Liver (tissue), 9 donors: Measurements from ENCODE around the gene ZNF622. TPM values are rescaled to one million over a fixed set of nuclear protein-coding genes. Genes with fewer than 3 reads are reported as not detected.

Source experiments
- DNase-seq: peaks from one replicate; pipeline ENCODE4 v3.0.0-alpha.2; 2017; ENCODE audit warnings: low spot score
- H3K27ac ChIP-seq, 2 donors: one replicate each; pipeline ENCODE4 v1.7.0; 2013; ENCODE audit warnings: inconsistent platforms in 2 of 2, low read length in 2 of 2, control low read depth in 1 of 2, low read depth in 1 of 2, mild to moderate bottlenecking in 1 of 2
- H3K27me3 ChIP-seq, 4 donors: one replicate each; pipeline versions ENCODE4 v1.6.1 to v1.7.0; 2013; ENCODE audit warnings: low read length in 3 of 4, inconsistent platforms in 1 of 4, mild to moderate bottlenecking in 1 of 4, moderate library complexity in 1 of 4; ENCODE audit not compliant: control insufficient read depth in 4 of 4, insufficient read depth in 4 of 4
- H3K36me3 ChIP-seq, 4 donors: one replicate each; pipeline versions ENCODE4 v1.6.1 to v1.7.0; 2013; ENCODE audit warnings: low read length in 3 of 4, mild to moderate bottlenecking in 3 of 4, low read depth in 1 of 4, moderate library complexity in 1 of 4; ENCODE audit not compliant: control insufficient read depth in 4 of 4, insufficient read depth in 3 of 4
- H3K4me1 ChIP-seq, 4 donors: one replicate each; pipeline versions ENCODE4 v1.6.1 to v1.7.0; 2013; ENCODE audit warnings: low read length in 3 of 4, mild to moderate bottlenecking in 3 of 4, moderate library complexity in 1 of 4; ENCODE audit not compliant: control insufficient read depth in 4 of 4, insufficient read depth in 4 of 4
- H3K4me3 ChIP-seq, 3 donors: one replicate each; pipeline versions ENCODE4 v1.6.1 to v1.7.0; 2013; ENCODE audit warnings: low read length in 3 of 3, control low read depth in 1 of 3, low read depth in 1 of 3, mild to moderate bottlenecking in 1 of 3
- H3K9ac ChIP-seq, 2 donors: one replicate each; pipeline ENCODE4 v1.7.0; 2013; ENCODE audit warnings: low read length in 2 of 2, mild to moderate bottlenecking in 2 of 2, moderate library complexity in 2 of 2, control low read depth in 1 of 2, low read depth in 1 of 2
- H3K9me3 ChIP-seq, 4 donors: one replicate each; pipeline versions ENCODE4 v1.6.1 to v1.7.0; 2013; ENCODE audit warnings: low read length in 3 of 4; ENCODE audit not compliant: control insufficient read depth in 4 of 4
- EGR1 ChIP-seq, 2 donors: IDR thresholded peaks; 2 replicates each; pipeline ENCODE4 v1.6.1; 2016 to 2018; ENCODE audit warnings: antibody characterized with exemption in 2 of 2, low read depth in 2 of 2
- FOXA1 ChIP-seq: IDR thresholded peaks from 2 replicates; pipeline ENCODE4 v1.6.1; 2016; ENCODE audit warnings: antibody characterized with exemption
- FOXA2 ChIP-seq: IDR thresholded peaks from 2 replicates; pipeline ENCODE4 v1.6.1; 2016; ENCODE audit warnings: antibody characterized with exemption
- GABPA ChIP-seq, 2 donors: IDR thresholded peaks in 1 of 2; conservative IDR thresholded peaks in 1 of 2; 2 replicates each; pipeline ENCODE4 v1.6.1; 2016; ENCODE audit warnings: antibody characterized with exemption in 2 of 2, mild to moderate bottlenecking in 1 of 2, moderate library complexity in 1 of 2
- HNF4A ChIP-seq, 2 donors: conservative IDR thresholded peaks; 2 replicates each; pipeline ENCODE4 v1.6.1; 2016; ENCODE audit warnings: antibody characterized with exemption in 2 of 2, mild to moderate bottlenecking in 2 of 2
- HNF4G ChIP-seq: IDR thresholded peaks from 2 replicates; pipeline ENCODE4 v1.6.1; 2016; ENCODE audit warnings: antibody characterized with exemption
- JUND ChIP-seq, 2 donors: IDR thresholded peaks; 2 replicates each; pipeline ENCODE4 v1.6.1; 2016; ENCODE audit warnings: antibody characterized with exemption in 2 of 2
- NR2F2 ChIP-seq: IDR thresholded peaks from 2 replicates; pipeline ENCODE4 v1.6.1; 2016; ENCODE audit warnings: antibody characterized with exemption
- RAD21 ChIP-seq, 2 donors: IDR thresholded peaks; 2 replicates each; pipeline ENCODE4 v1.6.1; 2016; ENCODE audit warnings: antibody characterized with exemption in 2 of 2, mild to moderate bottlenecking in 2 of 2
- RXRA ChIP-seq, 2 donors: IDR thresholded peaks; 2 replicates each; pipeline ENCODE4 v1.6.1; 2017 to 2018; ENCODE audit warnings: antibody characterized with exemption in 2 of 2, mild to moderate bottlenecking in 1 of 2
- TAF1 ChIP-seq: conservative IDR thresholded peaks from 2 replicates; pipeline ENCODE4 v1.6.1; 2016; ENCODE audit warnings: antibody characterized with exemption, mild to moderate bottlenecking
- YY1 ChIP-seq: IDR thresholded peaks from 2 replicates; pipeline ENCODE4 v1.6.1; 2016; ENCODE audit warnings: antibody characterized with exemption, mild to moderate bottlenecking
- WGBS: extraction: QIAGEN DNeasy Blood & Tissue Kit; methylation state at CpG from one replicate; pipeline ENCODE4 v1.1.7; 2013; 5-methylcytosine and 5-hydroxymethylcytosine counted together
- polyA plus RNA-seq, 2 donors: library from polyadenylated mRNA; stranded (reverse) in 1 of 2; unstranded in 1 of 2; fragments of 200-250 nt in 1 of 2; fragments of >200 nt in 1 of 2; fragmentation: Nextera tagmentation in 1 of 2; extraction: Ambion mirVana in 1 of 2; gene quantifications; one replicate each; pipeline versions ENCODE4 v1.2.1 to v1.2.3, GENCODE V29; 2013 to 2015
- total RNA-seq, 2 donors: library from RNA; depleted of rRNA; stranded (reverse); fragments of >200 nt; gene quantifications; one replicate each; pipeline ENCODE4 v1.2.3, GENCODE V29; 2014
- TF ChIP-seq, protein P1 (sequence below): IDR thresholded peaks from 2 replicates; pipeline ENCODE4 v1.6.1; 2016; ENCODE audit warnings: antibody characterized with exemption, mild to moderate bottlenecking
- TF ChIP-seq, protein P2 (sequence below): IDR thresholded peaks from 2 replicates; pipeline ENCODE4 v1.6.1; 2016; ENCODE audit warnings: antibody characterized with exemption
- TF ChIP-seq, protein P3 (sequence below): IDR thresholded peaks from 2 replicates; pipeline ENCODE4 v1.6.1; 2016; ENCODE audit warnings: antibody characterized with exemption
- TF ChIP-seq, protein P4 (sequence below): fragments of 150-350 bp; IDR thresholded peaks from 2 replicates; pipeline ENCODE4 v1.5.1; 2017; ENCODE audit warnings: improper control_type of control experiment, low read depth, low read length; ENCODE audit not compliant: missing input control
- TF ChIP-seq, protein P5 (sequence below): IDR thresholded peaks from 2 replicates; pipeline ENCODE4 v1.6.1; 2016; ENCODE audit warnings: antibody characterized with exemption
- donor health status: healthy.
- donor health status: healthy.
- donor health status: healthy.
- donor health status: healthy.
- donor health status: healthy.

The ZNF622 gene
- total and polyA plus RNA-seq, 4 donors, result 12.8 to 18.7 (median 16.4) TPM

DNA sequence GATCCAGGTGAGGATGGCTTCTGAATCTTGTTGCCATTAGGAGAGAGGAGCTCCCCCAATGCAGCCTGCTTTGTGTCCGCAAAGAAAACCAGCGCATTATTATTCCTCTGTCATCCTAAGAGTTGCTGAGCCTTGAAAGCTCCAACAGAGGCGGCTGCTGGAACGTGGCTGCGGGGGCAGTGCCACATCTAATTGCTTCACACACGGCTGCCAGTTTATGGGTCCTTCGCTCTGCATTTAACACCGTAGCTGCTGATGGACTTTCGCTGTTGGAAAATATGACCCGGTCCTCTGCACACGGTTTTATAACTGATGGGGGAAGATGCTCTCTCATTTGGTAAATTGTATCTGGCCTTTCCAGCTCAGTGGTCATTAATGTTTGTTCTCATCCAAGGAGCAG, 38.0 kb downstream of the ZNF622 start:
- H3K4me1 ChIP-seq, result no peaks in the 10 kb centered on the region
- H3K27me3 ChIP-seq, result peaks cover 0 to 2% (median 0%) of the 10 kb centered on the region in 4 donors
- H3K36me3 ChIP-seq, result no peaks in the 10 kb centered on the region
- TF ChIP-seq, protein P1, sequence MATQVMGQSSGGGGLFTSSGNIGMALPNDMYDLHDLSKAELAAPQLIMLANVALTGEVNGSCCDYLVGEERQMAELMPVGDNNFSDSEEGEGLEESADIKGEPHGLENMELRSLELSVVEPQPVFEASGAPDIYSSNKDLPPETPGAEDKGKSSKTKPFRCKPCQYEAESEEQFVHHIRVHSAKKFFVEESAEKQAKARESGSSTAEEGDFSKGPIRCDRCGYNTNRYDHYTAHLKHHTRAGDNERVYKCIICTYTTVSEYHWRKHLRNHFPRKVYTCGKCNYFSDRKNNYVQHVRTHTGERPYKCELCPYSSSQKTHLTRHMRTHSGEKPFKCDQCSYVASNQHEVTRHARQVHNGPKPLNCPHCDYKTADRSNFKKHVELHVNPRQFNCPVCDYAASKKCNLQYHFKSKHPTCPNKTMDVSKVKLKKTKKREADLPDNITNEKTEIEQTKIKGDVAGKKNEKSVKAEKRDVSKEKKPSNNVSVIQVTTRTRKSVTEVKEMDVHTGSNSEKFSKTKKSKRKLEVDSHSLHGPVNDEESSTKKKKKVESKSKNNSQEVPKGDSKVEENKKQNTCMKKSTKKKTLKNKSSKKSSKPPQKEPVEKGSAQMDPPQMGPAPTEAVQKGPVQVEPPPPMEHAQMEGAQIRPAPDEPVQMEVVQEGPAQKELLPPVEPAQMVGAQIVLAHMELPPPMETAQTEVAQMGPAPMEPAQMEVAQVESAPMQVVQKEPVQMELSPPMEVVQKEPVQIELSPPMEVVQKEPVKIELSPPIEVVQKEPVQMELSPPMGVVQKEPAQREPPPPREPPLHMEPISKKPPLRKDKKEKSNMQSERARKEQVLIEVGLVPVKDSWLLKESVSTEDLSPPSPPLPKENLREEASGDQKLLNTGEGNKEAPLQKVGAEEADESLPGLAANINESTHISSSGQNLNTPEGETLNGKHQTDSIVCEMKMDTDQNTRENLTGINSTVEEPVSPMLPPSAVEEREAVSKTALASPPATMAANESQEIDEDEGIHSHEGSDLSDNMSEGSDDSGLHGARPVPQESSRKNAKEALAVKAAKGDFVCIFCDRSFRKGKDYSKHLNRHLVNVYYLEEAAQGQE, result no peak
- TF ChIP-seq GABPA (IDR thresholded peaks at IDR 0.05 in 1 of 2, conservative IDR thresholded peaks at IDR 0.05 in 1 of 2), result no peak
- TF ChIP-seq NR2F2, result no peak
- TF ChIP-seq, protein P2, sequence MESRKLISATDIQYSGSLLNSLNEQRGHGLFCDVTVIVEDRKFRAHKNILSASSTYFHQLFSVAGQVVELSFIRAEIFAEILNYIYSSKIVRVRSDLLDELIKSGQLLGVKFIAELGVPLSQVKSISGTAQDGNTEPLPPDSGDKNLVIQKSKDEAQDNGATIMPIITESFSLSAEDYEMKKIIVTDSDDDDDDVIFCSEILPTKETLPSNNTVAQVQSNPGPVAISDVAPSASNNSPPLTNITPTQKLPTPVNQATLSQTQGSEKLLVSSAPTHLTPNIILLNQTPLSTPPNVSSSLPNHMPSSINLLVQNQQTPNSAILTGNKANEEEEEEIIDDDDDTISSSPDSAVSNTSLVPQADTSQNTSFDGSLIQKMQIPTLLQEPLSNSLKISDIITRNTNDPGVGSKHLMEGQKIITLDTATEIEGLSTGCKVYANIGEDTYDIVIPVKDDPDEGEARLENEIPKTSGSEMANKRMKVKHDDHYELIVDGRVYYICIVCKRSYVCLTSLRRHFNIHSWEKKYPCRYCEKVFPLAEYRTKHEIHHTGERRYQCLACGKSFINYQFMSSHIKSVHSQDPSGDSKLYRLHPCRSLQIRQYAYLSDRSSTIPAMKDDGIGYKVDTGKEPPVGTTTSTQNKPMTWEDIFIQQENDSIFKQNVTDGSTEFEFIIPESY, result no peak
- TF ChIP-seq, protein P3, sequence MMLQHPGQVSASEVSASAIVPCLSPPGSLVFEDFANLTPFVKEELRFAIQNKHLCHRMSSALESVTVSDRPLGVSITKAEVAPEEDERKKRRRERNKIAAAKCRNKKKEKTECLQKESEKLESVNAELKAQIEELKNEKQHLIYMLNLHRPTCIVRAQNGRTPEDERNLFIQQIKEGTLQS, result no peak
- no peak for TF ChIP-seq YY1
- TF ChIP-seq FOXA1, result no peak
- TF ChIP-seq, protein P4, sequence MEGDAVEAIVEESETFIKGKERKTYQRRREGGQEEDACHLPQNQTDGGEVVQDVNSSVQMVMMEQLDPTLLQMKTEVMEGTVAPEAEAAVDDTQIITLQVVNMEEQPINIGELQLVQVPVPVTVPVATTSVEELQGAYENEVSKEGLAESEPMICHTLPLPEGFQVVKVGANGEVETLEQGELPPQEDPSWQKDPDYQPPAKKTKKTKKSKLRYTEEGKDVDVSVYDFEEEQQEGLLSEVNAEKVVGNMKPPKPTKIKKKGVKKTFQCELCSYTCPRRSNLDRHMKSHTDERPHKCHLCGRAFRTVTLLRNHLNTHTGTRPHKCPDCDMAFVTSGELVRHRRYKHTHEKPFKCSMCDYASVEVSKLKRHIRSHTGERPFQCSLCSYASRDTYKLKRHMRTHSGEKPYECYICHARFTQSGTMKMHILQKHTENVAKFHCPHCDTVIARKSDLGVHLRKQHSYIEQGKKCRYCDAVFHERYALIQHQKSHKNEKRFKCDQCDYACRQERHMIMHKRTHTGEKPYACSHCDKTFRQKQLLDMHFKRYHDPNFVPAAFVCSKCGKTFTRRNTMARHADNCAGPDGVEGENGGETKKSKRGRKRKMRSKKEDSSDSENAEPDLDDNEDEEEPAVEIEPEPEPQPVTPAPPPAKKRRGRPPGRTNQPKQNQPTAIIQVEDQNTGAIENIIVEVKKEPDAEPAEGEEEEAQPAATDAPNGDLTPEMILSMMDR, result no peak
- TF ChIP-seq HNF4G, result no peak
- TF ChIP-seq JUND (IDR thresholded peaks at IDR 0.05), result no peak
- no peak for TF ChIP-seq RXRA (IDR thresholded peaks at IDR 0.05)
- no peak for TF ChIP-seq HNF4A (conservative IDR thresholded peaks at IDR 0.05)
- no peak for TF ChIP-seq EGR1 (IDR thresholded peaks at IDR 0.05; ENCODE audit: low read depth in 2 of 2)
- TF ChIP-seq, protein P5, sequence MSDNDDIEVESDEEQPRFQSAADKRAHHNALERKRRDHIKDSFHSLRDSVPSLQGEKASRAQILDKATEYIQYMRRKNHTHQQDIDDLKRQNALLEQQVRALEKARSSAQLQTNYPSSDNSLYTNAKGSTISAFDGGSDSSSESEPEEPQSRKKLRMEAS, result no peak
- TF ChIP-seq FOXA2, result no peak
- H3K9ac ChIP-seq, result no peak overlapping the region
- no peak overlapping the region for H3K4me3 ChIP-seq
- no peak for DNase-seq
- no peak overlapping the region for H3K27ac ChIP-seq
- WGBS, result 68% methylated on average over 11 of the region's 11 CpGs
- no peaks in the 10 kb centered on the region for H3K9me3 ChIP-seq

DNA sequence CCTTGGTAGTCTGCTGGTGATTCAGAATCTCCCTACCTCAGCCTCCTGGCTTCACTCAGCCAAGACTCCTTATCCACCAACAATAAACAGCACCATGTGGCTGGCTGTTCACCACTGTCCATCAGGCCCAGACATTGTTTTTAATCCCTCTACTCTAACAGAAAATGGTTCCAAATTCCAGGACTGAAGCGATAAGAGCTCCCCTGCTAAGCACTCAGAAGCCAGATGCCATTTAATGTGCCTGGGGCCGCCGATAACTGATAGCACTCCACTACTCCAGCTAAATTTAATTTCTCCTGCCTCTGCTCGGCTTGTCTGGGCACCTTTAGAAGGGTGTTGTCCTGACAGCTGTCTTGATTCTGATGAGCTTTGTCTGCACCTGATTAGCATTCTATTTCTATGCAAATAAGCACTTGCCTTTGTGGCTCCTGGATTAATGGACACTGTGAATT, 47.1 kb downstream of the ZNF622 start:
- H3K9ac ChIP-seq, result no peak overlapping the region
- no peak for DNase-seq
- H3K27ac ChIP-seq, result no peak overlapping the region
- H3K4me3 ChIP-seq, result no peak overlapping the region
- TF ChIP-seq, protein P2, result no peak
- TF ChIP-seq YY1 (no peak), NR2F2 (no peak), GABPA (IDR thresholded peaks at IDR 0.05 in 1 of 2, conservative IDR thresholded peaks at IDR 0.05 in 1 of 2) (no peak), JUND (IDR thresholded peaks at IDR 0.05) (no peak), HNF4A (conservative IDR thresholded peaks at IDR 0.05) (no peak), TAF1 (no peak), FOXA1 (no peak), HNF4G (no peak), FOXA2 (no peak), RAD21 (IDR thresholded peaks at IDR 0.05) (no peak)
- TF ChIP-seq, protein P3, result no peak
- WGBS, result 51% methylated on average over 4 of the region's 4 CpGs
- H3K36me3 ChIP-seq, result no peaks in the 10 kb centered on the region
- no peaks in the 10 kb centered on the region for H3K9me3 ChIP-seq
- no peaks in the 10 kb centered on the region for H3K4me1 ChIP-seq
- no peaks in the 10 kb centered on the region for H3K27me3 ChIP-seq
